Esophagus squamous epithelium (tissue), 4 donors: ENCODE data around the gene CACNA1D.

Experiments used
- CTCF ChIP-seq, 6 experiments: fragments of 450-650 bp in 4 of 6; fragments of 200-600 bp in 2 of 6; sonication (generic) in 2 of 6; IDR thresholded peaks; one replicate each; pipeline ENCODE4 v1.5.1; 2016 to 2019; ENCODE audit warnings: antibody characterized with exemption in 6 of 6, mild to moderate bottlenecking in 4 of 6, moderate library complexity in 4 of 6
- POLR2A ChIP-seq, 4 donors: fragments of 450-650 bp; IDR thresholded peaks; one replicate each; pipeline ENCODE4 v1.6.1; 2017; ENCODE audit warnings: antibody characterized with exemption in 4 of 4, mild to moderate bottlenecking in 4 of 4, moderate library complexity in 3 of 4

- TF ChIP-seq CTCF (IDR thresholded peaks at IDR 0.05) (no peak), POLR2A (IDR thresholded peaks at IDR 0.05) (no peak)
These were observed 306.9 kb downstream of the CACNA1D start for GRCh38 chr3:53801319-53801718.
